ENCODE results near the gene MYOZ2. TPM values are rescaled to one million over a fixed set of nuclear protein-coding genes. Genes with fewer than 3 reads are reported as not detected.
A peak's percentile ranks its signal among the peaks of the same experiment; 100 is the strongest.

The MYOZ2 gene
- total RNA-seq, 4 donors from 2014 or later, result 0.50 to 2.1 (median 0.61) TPM

GRCh38 chr4:119124352-119124751 lies 11.3 kb upstream of the MYOZ2 start:
- intact Hi-C loops (cut with DNase I), result no loop called here

GRCh38 chr4:119125931-119126330 lies 9.7 kb upstream of the MYOZ2 start:
- Histone ChIP-seq H3K4me3 (no peak overlapping the region), H3K4me1 (peaks cover 0 to 8% (median 0%) of the 10 kb centered on the region in 4 donors), H3K36me3 (no peaks in the 10 kb centered on the region), H3K9me3 (no peaks in the 10 kb centered on the region), H3K27me3 (no peaks in the 10 kb centered on the region), H3K27ac (replicated peaks in 1 of 4) (no peak overlapping the region)
- TF ChIP-seq POLR2AphosphoS5 (IDR thresholded peaks at IDR 0.05), result no peak
- TF ChIP-seq EP300 (IDR thresholded peaks at IDR 0.05), result no peak
- DNase-seq (ENCODE audit: extremely low spot score), result no peak
- intact Hi-C loops (cut with DNase I), result no loop called here

More at GRCh38 chr4:119124352-119124751, 11.3 kb upstream of the MYOZ2 start:
- no peak overlapping the region for H3K27ac ChIP-seq (replicated peaks in 1 of 4)
- H3K36me3 ChIP-seq, result no peaks in the 10 kb centered on the region
- no peak overlapping the region for H3K4me3 ChIP-seq
- H3K27me3 ChIP-seq, result no peaks in the 10 kb centered on the region
- DNase-seq (ENCODE audit: extremely low spot score), result no peak
- no peaks in the 10 kb centered on the region for H3K9me3 ChIP-seq
- no peaks in the 10 kb centered on the region for H3K4me1 ChIP-seq
- no peak for TF ChIP-seq EP300 (IDR thresholded peaks at IDR 0.05)
- TF ChIP-seq CTCF (IDR thresholded peaks at IDR 0.05), result no peak
- TF ChIP-seq POLR2A (IDR thresholded peaks at IDR 0.05; ENCODE audit: low read depth), result no peak
- TF ChIP-seq POLR2AphosphoS5 (IDR thresholded peaks at IDR 0.05), result no peak

- DNase-seq (ENCODE audit: extremely low spot score), result no peak
- WGBS, result 57% methylated on average over 3 of the region's 3 CpGs
- intact Hi-C loops (cut with DNase I), result no loop called here
- H3K4me1 ChIP-seq, result peaks cover 0 to 19% (median 4%) of the 10 kb centered on the region in 4 donors
- H3K27me3 ChIP-seq, result no peaks in the 10 kb centered on the region
- H3K36me3 ChIP-seq, result no peaks in the 10 kb centered on the region
- H3K4me3 ChIP-seq, result no peak overlapping the region
- H3K9me3 ChIP-seq, result no peaks in the 10 kb centered on the region
- H3K27ac ChIP-seq (replicated peaks in 1 of 4), result no peak overlapping the region
- TF ChIP-seq POLR2A (IDR thresholded peaks at IDR 0.05; ENCODE audit: low read depth) (no peak), EP300 (IDR thresholded peaks at IDR 0.05) (no peak), CTCF (IDR thresholded peaks at IDR 0.05) (no peak), POLR2AphosphoS5 (IDR thresholded peaks at IDR 0.05) (no peak)
These were observed 7.5 kb upstream of the MYOZ2 start for GRCh38 chr4:119128148-119128547.

GRCh38 chr4:119130365-119131065 lies 5.1 kb upstream of the MYOZ2 start:
- H3K27ac ChIP-seq (replicated peaks in 1 of 4), result no peak overlapping the region
- H3K9me3 ChIP-seq, result no peaks in the 10 kb centered on the region
- no peaks in the 10 kb centered on the region for H3K27me3 ChIP-seq
- DNase-seq (ENCODE audit: extremely low spot score), result no peak
- 70% methylated on average over 4 of the region's 4 CpGs for WGBS
- no peaks in the 10 kb centered on the region for H3K36me3 ChIP-seq
- H3K4me1 ChIP-seq, result peaks cover 0 to 21% (median 7%) of the 10 kb centered on the region in 4 donors
- H3K4me3 ChIP-seq, result no peak overlapping the region
- no peak for TF ChIP-seq EP300 (IDR thresholded peaks at IDR 0.05)
- TF ChIP-seq POLR2AphosphoS5 (IDR thresholded peaks at IDR 0.05), result peak in 1 of 2 donors; percentile 13
- no peak for TF ChIP-seq POLR2A (IDR thresholded peaks at IDR 0.05; ENCODE audit: low read depth)
- intact Hi-C loops (cut with DNase I), result no loop called here

- no peak overlapping the region for H3K4me3 ChIP-seq
These were observed 4.5 kb upstream of the MYOZ2 start for GRCh38 chr4:119131164-119131563.

More at GRCh38 chr4:119131164-119131563, 4.5 kb upstream of the MYOZ2 start:
- intact Hi-C loops (cut with DNase I), result no loop called here
- 92% methylated on average over 4 of the region's 4 CpGs for WGBS
- TF ChIP-seq POLR2A (IDR thresholded peaks at IDR 0.05; ENCODE audit: low read depth) (no peak), EP300 (IDR thresholded peaks at IDR 0.05) (no peak), POLR2AphosphoS5 (IDR thresholded peaks at IDR 0.05) (no peak), CTCF (IDR thresholded peaks at IDR 0.05) (no peak)
- H3K4me1 ChIP-seq, result peaks cover 0 to 28% (median 12%) of the 10 kb centered on the region in 4 donors
- no peaks in the 10 kb centered on the region for H3K27me3 ChIP-seq
- DNase-seq (ENCODE audit: extremely low spot score), result no peak
- H3K36me3 ChIP-seq, result no peaks in the 10 kb centered on the region
- H3K27ac ChIP-seq (replicated peaks in 1 of 4), result no peak overlapping the region
- no peaks in the 10 kb centered on the region for H3K9me3 ChIP-seq

All from esophagus muscularis mucosa (tissue), 4 donors.